K562 (cell line): ENCODE data around the gene STX11.

Experiments used
- CTCF ChIP-seq, 3 experiments: IDR thresholded peaks in 2 of 3; conservative IDR thresholded peaks in 1 of 3; 2 replicates each; pipeline ENCODE4 v1.5.1; 2011 to 2012; ENCODE audit warnings: low read length in 3 of 3, mild to moderate bottlenecking in 3 of 3, control low read depth in 2 of 3, improper control_type of control experiment in 1 of 3, inconsistent platforms in 1 of 3, low read depth in 1 of 3, mixed read lengths in 1 of 3, moderate library complexity in 1 of 3; ENCODE audit not compliant: insufficient read depth in 2 of 3
- EGR1 ChIP-seq: fragments of 450-650 bp; conservative IDR thresholded peaks from 2 replicates; pipeline ENCODE4 v1.6.1; 2017; ENCODE audit warnings: mild to moderate bottlenecking
- GABPA ChIP-seq: fragments of 200-800 bp; sonication (Bioruptor generic); conservative IDR thresholded peaks from 2 replicates; pipeline ENCODE4 v1.6.1; 2016; ENCODE audit warnings: low read depth, missing genetic modification characterization, missing compliant biosample characterization
- HDAC2 ChIP-seq: fragments of 450-650 bp; IDR thresholded peaks from 2 replicates; pipeline ENCODE4 v1.6.1; 2016; ENCODE audit warnings: mild to moderate bottlenecking
- MLLT1 ChIP-seq, 2 experiments: fragments of 450-650 bp; IDR thresholded peaks; 2 replicates each; pipeline ENCODE4 v1.6.1; 2016
- PYGO2 ChIP-seq: fragments of 450-650 bp; IDR thresholded peaks from 2 replicates; pipeline ENCODE4 v1.6.1; 2016; ENCODE audit warnings: mild to moderate bottlenecking, missing genetic modification characterization, moderate library complexity, missing compliant biosample characterization
- RAD21 ChIP-seq, 2 experiments: fragments of 250-450 bp in 1 of 2; fragments of 450-650 bp in 1 of 2; sonication (Bioruptor Pico) in 1 of 2; formaldehyde crosslinking in 1 of 2; IDR thresholded peaks in 1 of 2; conservative IDR thresholded peaks in 1 of 2; 2 replicates each; pipeline versions ENCODE4 v1.4.0 to v1.8.0; 2020 to 2022; ENCODE audit warnings: mild to moderate bottlenecking in 2 of 2, moderate library complexity in 1 of 2
- STAT5A ChIP-seq: IDR thresholded peaks from 2 replicates; pipeline ENCODE4 v1.6.1; 2012; ENCODE audit warnings: low read length, inconsistent platforms, borderline replicate concordance
- ZNF311 ChIP-seq: fragments of 250-450 bp; sonication (Bioruptor Pico); IDR thresholded peaks from 2 replicates; pipeline ENCODE4 v1.4.0; 2020; ENCODE audit warnings: mild to moderate bottlenecking, moderate library complexity

GRCh38 chr6:144179237-144179636, 28.9 kb downstream of the STX11 start:
- TF ChIP-seq GABPA (tag): no peak
- TF ChIP-seq CTCF (IDR thresholded peaks at IDR 0.05 in 2 of 3, conservative IDR thresholded peaks at IDR 0.05 in 1 of 3; ENCODE audit: insufficient read depth in 2 of 3, low read depth in 1 of 3, low read length in 3 of 3): no peak
- no peak for TF ChIP-seq MLLT1 (IDR thresholded peaks at IDR 0.05)
- TF ChIP-seq HDAC2: no peak
- TF ChIP-seq PYGO2 (tag): no peak
- no peak for TF ChIP-seq RAD21 (CRISPR knock-in tag; conservative IDR thresholded peaks at IDR 0.05 in 1 of 2, IDR thresholded peaks at IDR 0.05 in 1 of 2)
- TF ChIP-seq ZNF311: no peak
- no peak for TF ChIP-seq STAT5A
- no peak for TF ChIP-seq EGR1
